ENCODE data around the gene CHRNB1. TPM values are rescaled to one million over a fixed set of nuclear protein-coding genes. Genes with fewer than 3 reads are reported as not detected.
"Not testable (repeated sequence)": the region's sequence is repeated elsewhere in the genome, so short reads cannot be mapped to it uniquely, and the experiment has no call there.

CHRNB1 gene
- total RNA-seq, 1 donor from 2014 or later = 11.8 TPM

DNA sequence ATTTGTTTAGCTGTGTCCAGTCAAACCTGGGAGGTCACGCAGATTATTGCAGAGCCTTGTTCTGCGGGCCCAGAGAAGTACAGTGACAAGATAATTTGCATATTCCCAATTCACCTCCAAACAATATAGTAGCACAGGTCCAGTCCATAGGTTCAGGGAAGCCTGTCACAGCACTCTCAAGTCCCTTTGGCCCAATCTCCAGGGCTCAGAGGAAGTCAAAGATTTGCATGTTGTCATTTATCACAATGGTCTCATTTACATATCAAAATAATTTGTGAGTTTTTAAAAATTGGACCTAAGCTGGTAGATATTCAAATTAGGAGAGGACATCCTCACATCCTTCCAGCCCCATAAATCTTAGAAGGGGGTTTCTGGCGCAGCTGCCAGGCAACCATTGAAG, 22.6 kb downstream of the CHRNB1 start:
- H3K27ac Mint-ChIP-seq (ENCODE audit: unreplicated experiment) = no peak overlapping the region
- H3K9me3 Mint-ChIP-seq (ENCODE audit: unreplicated experiment) = no peaks in the 10 kb centered on the region
- peaks cover 7% of the 10 kb centered on the region for H3K27me3 Mint-ChIP-seq (ENCODE audit: unreplicated experiment)

DNA sequence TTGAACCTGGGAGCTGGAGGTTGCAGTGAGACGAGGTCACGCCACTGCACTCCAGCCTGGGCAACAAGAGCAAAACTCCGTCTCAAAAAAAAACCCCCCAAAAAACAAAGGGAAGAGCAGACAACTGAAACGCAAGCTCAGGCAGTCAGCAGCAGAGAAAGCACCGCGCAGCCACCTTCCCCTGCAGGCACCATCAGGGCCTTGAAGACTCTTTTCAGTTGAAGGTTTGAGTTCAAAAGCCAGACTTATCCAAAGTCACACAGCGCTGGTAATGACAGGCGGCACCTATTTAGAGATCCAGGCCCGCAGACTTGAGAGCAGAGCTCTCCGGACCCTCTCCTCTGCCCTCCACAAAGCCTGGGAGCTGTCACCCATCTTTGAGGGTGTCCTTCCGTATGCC, 23.4 kb downstream of the CHRNB1 start:
- peaks cover 7% of the 10 kb centered on the region for H3K27me3 Mint-ChIP-seq (ENCODE audit: unreplicated experiment)
- H3K9me3 Mint-ChIP-seq (ENCODE audit: unreplicated experiment) = no peaks in the 10 kb centered on the region
- DNase-seq (ENCODE audit: low spot score) = no peak
- TF ChIP-seq, protein P1, sequence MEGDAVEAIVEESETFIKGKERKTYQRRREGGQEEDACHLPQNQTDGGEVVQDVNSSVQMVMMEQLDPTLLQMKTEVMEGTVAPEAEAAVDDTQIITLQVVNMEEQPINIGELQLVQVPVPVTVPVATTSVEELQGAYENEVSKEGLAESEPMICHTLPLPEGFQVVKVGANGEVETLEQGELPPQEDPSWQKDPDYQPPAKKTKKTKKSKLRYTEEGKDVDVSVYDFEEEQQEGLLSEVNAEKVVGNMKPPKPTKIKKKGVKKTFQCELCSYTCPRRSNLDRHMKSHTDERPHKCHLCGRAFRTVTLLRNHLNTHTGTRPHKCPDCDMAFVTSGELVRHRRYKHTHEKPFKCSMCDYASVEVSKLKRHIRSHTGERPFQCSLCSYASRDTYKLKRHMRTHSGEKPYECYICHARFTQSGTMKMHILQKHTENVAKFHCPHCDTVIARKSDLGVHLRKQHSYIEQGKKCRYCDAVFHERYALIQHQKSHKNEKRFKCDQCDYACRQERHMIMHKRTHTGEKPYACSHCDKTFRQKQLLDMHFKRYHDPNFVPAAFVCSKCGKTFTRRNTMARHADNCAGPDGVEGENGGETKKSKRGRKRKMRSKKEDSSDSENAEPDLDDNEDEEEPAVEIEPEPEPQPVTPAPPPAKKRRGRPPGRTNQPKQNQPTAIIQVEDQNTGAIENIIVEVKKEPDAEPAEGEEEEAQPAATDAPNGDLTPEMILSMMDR (IDR thresholded peaks at IDR 0.05; ENCODE audit: unreplicated experiment) = no peak
- peaks cover 5% of the 10 kb centered on the region for H3K4me1 Mint-ChIP-seq (ENCODE audit: unreplicated experiment)
- H3K27ac Mint-ChIP-seq (ENCODE audit: unreplicated experiment) = no peak overlapping the region
- H3K4me3 Mint-ChIP-seq (ENCODE audit: unreplicated experiment) = no peak overlapping the region
- H3K36me3 Mint-ChIP-seq (ENCODE audit: low read depth, unreplicated experiment) = no peaks in the 10 kb centered on the region

More for the DNA sequence above, 22.6 kb downstream of the CHRNB1 start:
- Mint-ChIP-seq H3K4me3 (ENCODE audit: unreplicated experiment) (no peak overlapping the region), H3K4me1 (ENCODE audit: unreplicated experiment) (peaks cover 5% of the 10 kb centered on the region), H3K36me3 (ENCODE audit: low read depth, unreplicated experiment) (no peaks in the 10 kb centered on the region)
- TF ChIP-seq, protein P1 (IDR thresholded peaks at IDR 0.05; ENCODE audit: unreplicated experiment) = no peak
- DNase-seq (ENCODE audit: low spot score) = no peak

DNA sequence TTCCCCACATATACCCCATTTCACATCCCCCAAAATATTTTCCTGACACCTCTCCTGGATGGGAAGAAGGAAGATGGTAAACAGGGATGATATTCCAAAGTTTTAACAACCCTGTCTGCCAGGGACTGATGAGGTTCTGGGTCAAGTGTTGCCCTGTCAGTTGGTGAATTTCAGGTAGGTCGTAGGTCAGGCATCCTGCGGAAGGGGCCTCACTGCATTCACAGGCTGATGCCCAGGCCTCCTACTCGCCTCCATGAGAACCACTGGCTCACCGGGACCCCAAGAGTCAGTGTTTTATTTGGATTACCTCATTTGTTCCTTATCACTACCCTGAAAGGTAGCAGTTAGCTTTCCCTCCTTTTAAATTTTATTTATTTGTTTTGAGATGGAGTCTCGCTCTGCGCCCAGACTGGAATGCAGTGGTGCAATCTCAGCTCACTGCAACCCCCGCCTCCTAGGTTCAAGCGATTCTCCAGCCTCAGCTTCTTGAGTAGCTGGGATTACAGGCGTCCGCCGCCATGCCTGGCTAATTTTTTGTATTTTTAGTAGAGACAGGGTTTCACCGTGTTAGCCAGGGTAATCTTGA, 24.0 kb downstream of the CHRNB1 start:
- H3K4me3 Mint-ChIP-seq (ENCODE audit: unreplicated experiment) = no peak overlapping the region

DNA sequence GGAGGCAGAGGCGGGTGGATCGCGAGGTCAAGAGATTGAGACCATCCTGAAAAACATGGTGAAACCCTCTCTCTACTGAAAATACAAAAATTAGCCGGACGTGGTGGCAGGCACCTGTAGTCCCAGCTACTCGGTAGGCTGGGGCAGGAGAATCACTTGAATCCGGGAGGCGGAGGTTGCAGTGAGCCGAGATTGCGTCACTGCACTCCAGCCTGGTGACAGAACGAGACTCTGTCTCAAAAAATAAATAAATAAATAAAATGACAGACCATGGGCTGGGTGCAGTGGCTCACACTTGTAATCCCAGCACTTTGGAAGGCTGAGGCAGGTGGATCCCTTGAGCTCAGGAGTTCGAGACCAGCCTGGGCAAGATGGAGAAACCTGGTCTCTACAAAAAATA, 25.0 kb downstream of the CHRNB1 start:
- H3K4me3 Mint-ChIP-seq (ENCODE audit: unreplicated experiment); H3K9me3 Mint-ChIP-seq (ENCODE audit: unreplicated experiment); H3K27ac Mint-ChIP-seq (ENCODE audit: unreplicated experiment); DNase-seq (ENCODE audit: low spot score); H3K36me3 Mint-ChIP-seq (ENCODE audit: low read depth, unreplicated experiment); H3K27me3 Mint-ChIP-seq (ENCODE audit: unreplicated experiment); H3K4me1 Mint-ChIP-seq (ENCODE audit: unreplicated experiment): not testable (repeated sequence)

More for the DNA sequence above, 24.0 kb downstream of the CHRNB1 start:
- peaks cover 7% of the 10 kb centered on the region for H3K27me3 Mint-ChIP-seq (ENCODE audit: unreplicated experiment)
- H3K9me3 Mint-ChIP-seq (ENCODE audit: unreplicated experiment) = no peaks in the 10 kb centered on the region
- H3K4me1 Mint-ChIP-seq (ENCODE audit: unreplicated experiment) = peaks cover 5% of the 10 kb centered on the region
- TF ChIP-seq, protein P1 (IDR thresholded peaks at IDR 0.05; ENCODE audit: unreplicated experiment) = no peak
- no peak overlapping the region for H3K27ac Mint-ChIP-seq (ENCODE audit: unreplicated experiment)
- DNase-seq (ENCODE audit: low spot score) = no peak
- H3K36me3 Mint-ChIP-seq (ENCODE audit: low read depth, unreplicated experiment) = no peaks in the 10 kb centered on the region

DNA sequence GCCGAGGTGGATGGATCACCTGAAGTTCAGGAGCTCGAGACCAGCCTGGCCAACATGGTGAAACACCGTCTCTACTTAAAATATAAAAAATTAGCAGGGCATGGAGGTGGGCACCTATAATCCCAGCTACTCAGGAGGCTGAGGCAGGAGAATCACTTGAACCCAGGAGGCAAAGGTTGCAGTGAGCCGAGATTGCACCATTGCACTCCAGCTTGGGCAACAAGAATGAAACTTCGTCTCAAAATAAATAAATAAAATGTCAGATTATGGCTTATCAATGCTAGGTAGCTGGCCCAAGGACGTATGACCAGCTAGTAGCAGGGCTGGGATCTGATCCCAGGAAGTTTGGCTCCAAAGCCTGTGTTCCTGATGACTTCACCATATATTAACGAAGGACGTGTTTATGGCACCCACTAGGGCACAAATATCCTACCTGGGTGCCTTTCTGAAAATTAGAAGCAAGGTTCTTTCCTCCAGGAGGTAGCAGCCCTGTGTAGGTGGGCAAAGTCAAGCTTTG, 25.7 kb downstream of the CHRNB1 start:
- DNase-seq (ENCODE audit: low spot score); H3K27ac Mint-ChIP-seq (ENCODE audit: unreplicated experiment); H3K4me3 Mint-ChIP-seq (ENCODE audit: unreplicated experiment); H3K36me3 Mint-ChIP-seq (ENCODE audit: low read depth, unreplicated experiment); H3K4me1 Mint-ChIP-seq (ENCODE audit: unreplicated experiment); H3K27me3 Mint-ChIP-seq (ENCODE audit: unreplicated experiment); H3K9me3 Mint-ChIP-seq (ENCODE audit: unreplicated experiment): not testable (repeated sequence)

DNA sequence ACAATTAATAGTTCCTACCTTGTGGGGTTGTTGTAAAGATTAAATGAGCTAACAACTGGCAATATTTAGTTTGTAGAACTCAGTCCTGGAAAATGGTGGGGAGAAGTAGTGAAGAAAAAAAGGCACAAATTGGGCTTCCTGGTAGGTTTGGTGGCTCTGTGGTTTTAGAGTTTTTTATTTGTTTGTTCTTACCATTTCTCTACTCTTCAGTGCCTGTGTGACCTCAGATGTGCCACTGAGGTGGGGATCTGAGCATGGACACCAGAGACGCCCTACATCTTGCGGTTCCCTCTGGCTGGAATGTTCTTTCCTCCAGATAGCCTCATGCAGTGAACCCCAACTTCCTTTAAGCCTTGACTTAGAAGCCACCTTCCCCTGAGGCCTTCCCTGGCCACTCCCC, 26.9 kb downstream of the CHRNB1 start:
- TF ChIP-seq, protein P1 (IDR thresholded peaks at IDR 0.05; ENCODE audit: unreplicated experiment) = no peak
- H3K4me3 Mint-ChIP-seq (ENCODE audit: unreplicated experiment) = no peak overlapping the region
- H3K27me3 Mint-ChIP-seq (ENCODE audit: unreplicated experiment) = peaks cover 4% of the 10 kb centered on the region
- H3K36me3 Mint-ChIP-seq (ENCODE audit: low read depth, unreplicated experiment) = no peaks in the 10 kb centered on the region
- H3K4me1 Mint-ChIP-seq (ENCODE audit: unreplicated experiment) = peaks cover 10% of the 10 kb centered on the region
- H3K9me3 Mint-ChIP-seq (ENCODE audit: unreplicated experiment) = no peaks in the 10 kb centered on the region
- H3K27ac Mint-ChIP-seq (ENCODE audit: unreplicated experiment) = no peak overlapping the region
- no peak for DNase-seq (ENCODE audit: low spot score)

DNA sequence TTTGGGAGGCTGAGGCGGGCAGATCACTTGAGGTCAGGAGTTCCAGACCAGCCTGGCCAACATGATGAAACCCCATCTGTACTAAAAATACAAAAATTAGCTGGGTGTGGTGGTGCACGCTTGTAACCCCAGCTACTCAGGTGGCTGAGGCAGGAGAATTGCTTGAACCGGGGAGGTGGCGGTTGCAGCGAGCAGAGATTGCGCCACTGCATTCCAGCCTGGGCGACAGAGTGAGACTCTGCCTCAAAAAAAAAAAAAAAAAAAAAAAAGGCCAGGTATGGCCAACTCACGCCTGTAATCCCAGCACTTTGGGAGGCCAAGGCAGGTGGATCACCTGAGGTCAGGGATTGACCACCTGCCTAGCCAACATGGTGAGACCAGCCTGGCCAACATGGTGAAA, 29.9 kb downstream of the CHRNB1 start:
- H3K9me3 Mint-ChIP-seq (ENCODE audit: unreplicated experiment); H3K4me3 Mint-ChIP-seq (ENCODE audit: unreplicated experiment); H3K36me3 Mint-ChIP-seq (ENCODE audit: low read depth, unreplicated experiment); H3K27me3 Mint-ChIP-seq (ENCODE audit: unreplicated experiment); H3K27ac Mint-ChIP-seq (ENCODE audit: unreplicated experiment); DNase-seq (ENCODE audit: low spot score): not testable (repeated sequence)
- H3K4me1 Mint-ChIP-seq (ENCODE audit: unreplicated experiment) = peaks cover 23% of the 10 kb centered on the region

Data from endothelial cell (in vitro differentiated cells).